ENCODE data around the gene HEPACAM.

Gene HEPACAM

GRCh38 chr11:124890683-124891372, 45.0 kb downstream of the HEPACAM start:
- no peak overlapping the region for H3K4me3 ChIP-seq (ENCODE audit: low read depth, low read length)
- TF ChIP-seq CTCF (IDR thresholded peaks at IDR 0.05; ENCODE audit: low read depth, low read length), result no peak
- TF ChIP-seq MYC (IDR thresholded peaks at IDR 0.05; ENCODE audit: low read depth, low read length), result no peak
- TF ChIP-seq POLR2A (IDR thresholded peaks at IDR 0.05; ENCODE audit: extremely low read depth, insufficient read length), result no peak
- no peak for TF ChIP-seq MAX (IDR thresholded peaks at IDR 0.05; ENCODE audit: low read depth, low read length)

DNA sequence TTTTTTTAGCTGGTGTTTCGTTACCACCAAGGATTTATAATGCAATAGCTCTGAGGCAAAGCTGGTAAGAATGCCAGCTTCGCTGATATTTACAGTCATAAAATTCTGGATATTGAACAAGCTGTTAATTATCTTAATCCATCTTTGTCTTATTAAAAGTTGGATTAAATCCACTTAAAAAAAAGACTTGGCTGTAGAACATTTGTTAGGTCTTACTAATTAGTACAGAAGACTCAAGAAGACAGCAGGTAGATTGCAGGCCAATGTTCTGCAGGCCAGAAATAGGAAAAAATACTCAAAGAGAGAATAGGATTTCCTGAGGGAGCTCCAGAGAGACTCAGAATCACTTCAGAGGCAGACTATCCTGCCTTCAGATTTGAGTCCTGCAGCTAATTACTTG, 45.7 kb downstream of the HEPACAM start:
- DNase-seq (ENCODE audit: low read depth), result no peak
- TF ChIP-seq POLR2A (IDR thresholded peaks at IDR 0.05; ENCODE audit: extremely low read depth, insufficient read length) (no peak), CTCF (IDR thresholded peaks at IDR 0.05; ENCODE audit: low read depth, low read length) (no peak), MAX (IDR thresholded peaks at IDR 0.05; ENCODE audit: low read depth, low read length) (no peak), MYC (IDR thresholded peaks at IDR 0.05; ENCODE audit: low read depth, low read length) (no peak)
- no peak overlapping the region for H3K4me3 ChIP-seq (ENCODE audit: low read depth, low read length)

More at GRCh38 chr11:124890683-124891372, 45.0 kb downstream of the HEPACAM start:
- DNase-seq (ENCODE audit: low read depth), result no peak

DNA sequence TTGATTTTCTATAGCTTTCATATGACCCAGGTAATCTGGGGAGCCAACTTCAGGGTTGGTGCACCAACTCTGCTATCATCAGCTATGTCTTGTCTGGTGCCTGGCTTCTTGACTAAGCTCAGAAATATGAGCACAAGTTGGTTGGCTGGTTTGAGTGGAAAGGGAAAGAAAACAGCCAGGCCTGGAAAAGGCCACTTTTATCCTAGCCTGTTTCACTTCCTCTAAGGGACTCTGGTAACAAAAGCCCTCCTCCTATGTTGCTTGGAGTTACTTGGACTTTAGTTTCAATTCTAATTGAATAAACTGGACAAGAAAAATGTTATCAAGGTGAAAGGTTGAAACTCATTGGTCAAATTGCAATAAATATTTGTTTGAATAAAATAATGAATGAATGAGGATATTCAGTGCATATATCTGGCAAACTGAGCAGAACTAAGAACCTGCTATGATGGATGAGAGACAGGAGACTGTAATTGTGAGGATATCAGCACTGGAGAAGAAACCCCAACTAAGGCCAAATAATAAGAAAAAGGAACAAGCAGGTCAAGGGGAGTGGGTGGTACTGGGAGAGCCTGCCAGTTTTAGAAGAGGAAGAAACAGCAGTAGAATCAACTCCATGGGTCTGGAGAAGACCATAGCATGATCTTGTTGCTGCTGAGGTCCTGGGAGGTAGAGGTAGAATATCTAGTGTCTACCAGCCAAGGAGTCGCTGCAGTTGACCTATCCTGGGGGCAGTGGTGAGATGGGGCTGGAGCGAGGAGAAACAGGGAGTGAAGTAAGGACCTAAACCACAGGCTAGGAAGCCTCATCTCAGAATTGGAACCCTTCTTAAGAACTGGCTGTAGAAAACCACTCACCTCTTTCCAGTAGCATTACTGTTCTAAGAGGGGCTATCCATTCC, 46.4 kb downstream of the HEPACAM start:
- no peak for TF ChIP-seq MYC (IDR thresholded peaks at IDR 0.05; ENCODE audit: low read depth, low read length)
- no peak for TF ChIP-seq POLR2A (IDR thresholded peaks at IDR 0.05; ENCODE audit: extremely low read depth, insufficient read length)
- no peak for TF ChIP-seq MAX (IDR thresholded peaks at IDR 0.05; ENCODE audit: low read depth, low read length)
- TF ChIP-seq CTCF (IDR thresholded peaks at IDR 0.05; ENCODE audit: low read depth, low read length), result no peak
- H3K4me3 ChIP-seq (ENCODE audit: low read depth, low read length), result no peak overlapping the region
- DNase-seq (ENCODE audit: low read depth), result no peak

DNA sequence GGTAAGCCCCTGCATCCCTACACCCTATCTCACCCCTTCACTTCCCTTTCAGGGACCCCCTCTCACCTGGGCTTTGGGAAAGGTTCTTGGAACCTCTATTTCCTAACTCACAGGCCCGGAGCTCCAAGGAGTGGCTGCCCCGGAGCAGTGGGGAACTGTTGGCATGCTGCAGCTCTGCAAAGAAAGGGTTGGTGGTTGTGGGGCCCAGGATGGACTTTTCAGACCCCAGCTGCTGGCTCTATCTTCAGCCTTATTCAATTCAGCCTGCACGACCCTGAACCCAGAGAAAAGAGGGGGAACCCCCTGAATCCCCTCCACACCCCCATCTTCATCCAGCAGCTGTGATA, 48.2 kb downstream of the HEPACAM start:
- DNase-seq (ENCODE audit: low read depth), result no peak
- TF ChIP-seq POLR2A (IDR thresholded peaks at IDR 0.05; ENCODE audit: extremely low read depth, insufficient read length), result no peak
- TF ChIP-seq MYC (IDR thresholded peaks at IDR 0.05; ENCODE audit: low read depth, low read length), result no peak
- TF ChIP-seq CTCF (IDR thresholded peaks at IDR 0.05; ENCODE audit: low read depth, low read length), result no peak
- no peak for TF ChIP-seq MAX (IDR thresholded peaks at IDR 0.05; ENCODE audit: low read depth, low read length)
- H3K4me3 ChIP-seq (ENCODE audit: low read depth, low read length), result no peak overlapping the region

DNA sequence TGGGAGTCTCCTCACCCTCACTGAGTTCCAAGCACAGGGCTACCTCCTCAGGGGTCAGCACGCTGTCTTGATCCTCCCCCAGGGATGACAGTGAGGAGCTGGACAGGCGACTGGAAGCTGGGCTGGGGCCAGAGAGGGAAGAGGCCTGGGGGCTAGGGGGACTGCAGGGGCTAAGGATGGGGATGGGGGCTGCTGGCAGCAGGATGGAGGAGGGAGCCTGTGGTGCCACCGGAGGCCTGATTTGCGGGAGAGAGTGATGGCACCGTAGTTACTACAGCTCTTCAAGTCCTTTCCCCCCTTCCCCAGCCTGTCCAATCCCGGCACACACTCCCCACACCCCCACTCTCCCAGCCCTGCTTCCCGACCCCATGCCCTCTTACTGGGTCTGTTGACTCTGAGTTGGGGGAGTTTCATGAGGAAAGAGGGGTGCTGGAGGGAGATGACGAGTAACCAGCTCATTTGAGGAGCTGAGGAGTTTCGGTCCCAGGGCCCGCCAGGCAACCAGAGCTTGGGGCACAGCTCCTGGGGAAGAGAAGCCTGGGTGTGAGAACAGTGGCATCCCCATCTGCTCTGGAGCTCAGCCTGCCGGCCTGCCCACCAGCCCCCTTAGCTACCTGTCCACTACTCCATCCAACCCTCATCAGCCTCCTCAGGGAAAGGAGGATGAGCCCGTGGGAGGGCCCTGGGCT, 48.7 kb downstream of the HEPACAM start:
- no peak overlapping the region for H3K4me3 ChIP-seq (ENCODE audit: low read depth, low read length)
- TF ChIP-seq POLR2A (IDR thresholded peaks at IDR 0.05; ENCODE audit: extremely low read depth, insufficient read length) (no peak), MYC (IDR thresholded peaks at IDR 0.05; ENCODE audit: low read depth, low read length) (no peak), MAX (IDR thresholded peaks at IDR 0.05; ENCODE audit: low read depth, low read length) (no peak), CTCF (IDR thresholded peaks at IDR 0.05; ENCODE audit: low read depth, low read length) (no peak)
- no peak for DNase-seq (ENCODE audit: low read depth)
